KBM-7 (cell line): Measurements from ENCODE around the gene HIBADH.
"Not testable (repeated sequence)": the region's sequence is repeated elsewhere in the genome, so short reads cannot be mapped to it uniquely, and the experiment has no call there.

Source experiments
- DNase-seq: peaks from one replicate; pipeline ENCODE4 v3.0.0-alpha.2; 2015
- in situ Hi-C: fragments of 300-500 bp; cut with MboI; formaldehyde crosslinking; loops from 2 replicates; pipeline ENCODE4 v1.14.3; 2020; ENCODE audit warnings: low sequenced_read_pairs, low pct_unique_long_range_greater_than_20kb, mixed read lengths

Gene HIBADH

GRCh38 chr7:27608776-27609495 is 53.7 kb downstream of the HIBADH start:
- in situ Hi-C loops = no loop called here
- no peak for DNase-seq

GRCh38 chr7:27607210-27607606 is 55.5 kb downstream of the HIBADH start:
- no peak for DNase-seq
- in situ Hi-C loops = no loop called here

- DNase-seq = no peak
Measured at GRCh38 chr7:27606270-27607209, 56.1 kb downstream of the HIBADH start.

GRCh38 chr7:27605689-27606269 is 56.9 kb downstream of the HIBADH start:
- in situ Hi-C loops = no loop called here
- peak; percentile 25 for DNase-seq

More at GRCh38 chr7:27606270-27607209, 56.1 kb downstream of the HIBADH start:
- in situ Hi-C loops = no loop called here

- no peak for DNase-seq
- in situ Hi-C loops = no loop called here
Measured at GRCh38 chr7:27605283-27605682, 57.4 kb downstream of the HIBADH start.

GRCh38 chr7:27603813-27604212 is 58.9 kb downstream of the HIBADH start:
- no peak for DNase-seq
- in situ Hi-C loops = no loop called here

- DNase-seq = no peak
- in situ Hi-C loops = no loop called here
Measured at GRCh38 chr7:27602766-27603165, 59.9 kb downstream of the HIBADH start.

GRCh38 chr7:27601217-27601616 is 61.5 kb downstream of the HIBADH start:
- in situ Hi-C loops = no loop called here
- no peak for DNase-seq

GRCh38 chr7:27600247-27600646 is 62.4 kb downstream of the HIBADH start:
- in situ Hi-C loops = no loop called here
- no peak for DNase-seq

- DNase-seq = no peak
- in situ Hi-C loops = loop anchor here (25.0 kb wide), 1 partner anchor 358 kb away; the partner anchor contains the start of gene EVX1
Measured at GRCh38 chr7:27595009-27595408, 67.7 kb downstream of the HIBADH start.

GRCh38 chr7:27593226-27593625 is 69.5 kb downstream of the HIBADH start:
- DNase-seq = no peak
- in situ Hi-C loops = loop anchor here (25.0 kb wide), 1 partner anchor 356 kb away; the partner anchor contains the start of gene EVX1

GRCh38 chr7:27590416-27590815 is 72.3 kb downstream of the HIBADH start:
- in situ Hi-C loops = loop anchor here (25.0 kb wide), 1 partner anchor 353 kb away; the partner anchor contains the start of gene EVX1
- DNase-seq = no peak

- no peak for DNase-seq
- in situ Hi-C loops = loop anchor here (25.0 kb wide), 1 partner anchor 350 kb away; the partner anchor contains the start of gene EVX1
Measured at GRCh38 chr7:27587429-27587828, 75.3 kb downstream of the HIBADH start.

GRCh38 chr7:27586825-27587224 is 75.9 kb downstream of the HIBADH start:
- DNase-seq = no peak
- in situ Hi-C loops = loop anchor here (25.0 kb wide), 1 partner anchor 350 kb away; the partner anchor contains the start of gene EVX1

GRCh38 chr7:27585781-27586447 is 76.8 kb downstream of the HIBADH start:
- DNase-seq = no peak
- in situ Hi-C loops = loop anchor here (25.0 kb wide), 1 partner anchor 349 kb away; the partner anchor contains the start of gene EVX1

GRCh38 chr7:27581906-27582305 is 80.8 kb downstream of the HIBADH start:
- no peak for DNase-seq
- in situ Hi-C loops = loop anchor here (25.0 kb wide), 1 partner anchor 345 kb away; the partner anchor contains the start of gene EVX1

GRCh38 chr7:27581119-27581518 is 81.6 kb downstream of the HIBADH start:
- in situ Hi-C loops = loop anchor here (25.0 kb wide), 1 partner anchor 344 kb away; the partner anchor contains the start of gene EVX1
- DNase-seq = no peak

GRCh38 chr7:27579565-27579964 is 83.1 kb downstream of the HIBADH start:
- DNase-seq = no peak
- in situ Hi-C loops = loop anchor here (25.0 kb wide), 1 partner anchor 342 kb away; the partner anchor contains the start of gene EVX1

- in situ Hi-C loops = loop anchor here (25.0 kb wide), 1 partner anchor 341 kb away; the partner anchor contains the start of gene EVX1
- DNase-seq = not testable (repeated sequence)
Measured at GRCh38 chr7:27578169-27578568, 84.5 kb downstream of the HIBADH start.
